HK-2 (cell line): Measurements from ENCODE around the gene FAM89B.

Source experiments
- DNase-seq: peaks from one replicate; pipeline ENCODE4 v3.0.0-alpha.2; 2018; ENCODE audit not compliant: unreplicated experiment

FAM89B gene

DNA sequence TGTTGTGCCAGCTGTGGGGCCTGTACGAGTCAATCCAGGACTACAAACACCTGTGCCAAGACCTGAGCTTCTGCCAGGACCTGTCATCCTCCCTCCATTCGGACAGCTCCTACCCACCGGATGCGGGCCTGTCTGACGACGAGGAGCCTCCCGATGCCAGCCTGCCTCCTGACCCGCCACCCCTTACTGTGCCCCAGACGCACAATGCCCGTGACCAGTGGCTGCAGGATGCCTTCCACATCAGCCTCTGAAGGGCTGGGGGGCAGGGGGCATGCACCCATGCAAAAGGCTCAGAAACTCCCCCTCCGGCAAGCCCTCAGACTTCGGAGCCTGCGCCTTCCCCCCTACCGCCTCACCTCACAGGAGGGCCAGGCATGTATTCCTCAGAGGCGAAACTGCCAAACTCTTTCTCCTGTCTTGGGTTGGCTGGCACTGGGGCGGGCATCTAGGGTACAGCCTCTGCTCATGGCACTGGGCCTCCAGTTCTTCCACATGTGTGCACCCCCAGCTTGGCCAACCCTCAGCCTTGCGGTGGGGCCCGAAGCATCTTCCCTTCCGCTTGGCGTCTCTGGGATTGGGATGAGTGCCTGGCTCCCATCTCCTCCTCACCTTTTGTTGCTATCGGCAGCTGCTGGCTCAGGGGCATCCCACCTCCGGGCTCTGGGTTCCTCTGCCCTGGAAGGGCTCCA, 1.2 kb downstream of the FAM89B start:
- DNase-seq, result no peak

DNA sequence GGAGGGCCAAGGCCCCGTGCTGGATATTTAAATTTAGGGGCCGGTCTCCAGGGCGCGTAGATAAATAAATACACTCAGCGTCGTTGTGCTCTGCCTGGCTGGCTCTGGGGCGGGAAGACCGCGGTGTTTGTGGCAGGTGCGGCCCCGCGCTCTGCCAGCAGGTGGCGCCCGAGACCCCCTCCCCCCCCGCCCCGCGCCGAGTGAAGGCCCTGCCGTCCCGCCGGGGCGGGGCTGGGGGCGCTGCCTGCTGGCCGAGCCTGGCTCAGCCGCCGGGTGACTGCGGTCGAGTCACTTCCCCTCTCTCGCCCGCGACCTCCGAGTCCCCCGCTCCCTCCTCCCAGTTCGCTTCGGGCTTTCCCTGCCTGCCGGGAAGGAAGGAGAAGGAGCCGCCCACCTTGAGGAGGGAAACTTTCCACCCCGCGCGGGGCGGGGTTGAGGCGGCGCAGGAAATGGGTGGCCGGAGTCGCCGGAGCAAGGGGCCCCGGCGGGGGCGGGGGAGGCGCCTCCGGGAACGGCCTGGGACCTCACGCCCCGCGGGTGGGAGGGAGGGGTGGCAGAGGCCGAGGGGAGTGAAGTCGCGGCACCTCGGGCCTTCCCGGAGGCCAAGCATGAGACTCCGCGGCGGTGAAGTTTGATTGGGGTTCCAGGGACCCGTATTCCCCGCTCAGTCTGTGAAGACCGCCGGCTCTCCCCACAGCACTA, 1.9 kb downstream of the FAM89B start:
- DNase-seq, result peak; percentile 93

DNA sequence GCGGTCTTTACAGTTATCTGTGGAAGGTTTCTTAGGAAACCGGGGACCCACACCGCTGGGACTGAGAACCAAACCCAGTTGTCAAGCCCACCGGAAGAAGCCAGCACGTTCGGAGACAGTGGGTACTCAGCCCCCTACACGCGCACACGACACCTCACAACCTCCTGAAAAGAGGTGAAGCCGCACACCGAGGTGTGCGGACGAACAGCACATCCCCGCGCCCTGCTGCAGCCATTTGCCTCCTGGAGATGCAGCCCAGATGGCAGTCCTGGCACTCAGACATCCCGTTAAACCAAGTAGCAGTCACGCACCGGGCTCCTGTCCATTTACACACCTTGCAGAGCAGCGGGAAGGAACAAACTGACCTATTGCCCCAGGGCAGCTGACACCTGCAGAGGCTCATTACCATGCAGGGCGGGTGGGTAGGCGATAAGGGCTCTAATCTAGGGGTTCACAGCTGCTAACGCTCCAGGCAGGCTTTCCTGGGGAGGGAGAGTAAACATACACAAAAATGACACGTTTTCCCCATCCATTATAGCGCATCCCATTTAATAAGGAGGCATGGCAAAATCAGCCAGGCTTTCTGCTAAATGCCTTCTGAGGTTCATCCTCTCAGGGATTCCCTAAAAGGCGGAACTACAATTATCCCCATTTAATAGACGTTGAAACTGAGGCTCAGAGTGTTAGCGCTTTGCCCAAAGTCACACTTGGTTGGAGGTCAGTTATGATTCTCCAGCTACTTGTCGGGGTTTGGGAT, 2.7 kb downstream of the FAM89B start:
- DNase-seq, result no peak

DNA sequence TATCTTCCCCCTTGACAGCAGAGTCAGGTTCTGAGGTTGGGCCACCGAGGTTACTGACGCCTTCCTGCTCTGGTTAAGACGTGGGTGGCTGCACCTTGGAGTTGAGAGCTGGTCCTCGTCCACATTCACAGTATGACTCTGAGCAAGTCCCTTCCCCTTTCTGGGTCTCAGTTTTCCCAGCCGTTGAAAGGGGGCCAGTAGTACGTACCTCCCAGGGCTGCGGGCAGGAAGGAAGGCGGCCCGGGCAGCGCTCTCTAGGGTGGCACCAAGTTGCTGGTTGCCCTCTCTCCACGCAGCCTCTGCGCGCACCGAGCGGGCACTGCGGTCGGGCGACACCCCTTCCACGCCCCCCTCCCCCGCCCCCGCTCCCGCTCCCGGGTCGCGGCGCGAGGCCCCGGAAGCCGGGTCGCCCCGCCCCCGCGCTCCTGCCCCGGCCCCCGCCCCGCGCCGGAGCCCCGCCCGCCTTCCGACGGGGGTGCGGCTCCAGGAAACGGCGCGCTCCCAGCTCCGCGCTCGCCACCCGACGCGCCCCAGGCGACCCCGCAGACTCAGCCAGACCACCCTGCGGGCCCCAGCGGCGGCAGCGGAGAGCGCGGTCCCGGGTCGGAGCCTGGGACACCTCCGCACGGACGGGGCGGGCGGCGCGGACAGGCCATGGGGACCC, 3.4 kb downstream of the FAM89B start, which contains the start of gene EHBP1L1:
Gene EHBP1L1, plus strand, starts transcription at position 486 of the 664 bp plus-strand sequence. CDS start 250 bp downstream, outside the sequence.
- DNase-seq, result peak; percentile 60

DNA sequence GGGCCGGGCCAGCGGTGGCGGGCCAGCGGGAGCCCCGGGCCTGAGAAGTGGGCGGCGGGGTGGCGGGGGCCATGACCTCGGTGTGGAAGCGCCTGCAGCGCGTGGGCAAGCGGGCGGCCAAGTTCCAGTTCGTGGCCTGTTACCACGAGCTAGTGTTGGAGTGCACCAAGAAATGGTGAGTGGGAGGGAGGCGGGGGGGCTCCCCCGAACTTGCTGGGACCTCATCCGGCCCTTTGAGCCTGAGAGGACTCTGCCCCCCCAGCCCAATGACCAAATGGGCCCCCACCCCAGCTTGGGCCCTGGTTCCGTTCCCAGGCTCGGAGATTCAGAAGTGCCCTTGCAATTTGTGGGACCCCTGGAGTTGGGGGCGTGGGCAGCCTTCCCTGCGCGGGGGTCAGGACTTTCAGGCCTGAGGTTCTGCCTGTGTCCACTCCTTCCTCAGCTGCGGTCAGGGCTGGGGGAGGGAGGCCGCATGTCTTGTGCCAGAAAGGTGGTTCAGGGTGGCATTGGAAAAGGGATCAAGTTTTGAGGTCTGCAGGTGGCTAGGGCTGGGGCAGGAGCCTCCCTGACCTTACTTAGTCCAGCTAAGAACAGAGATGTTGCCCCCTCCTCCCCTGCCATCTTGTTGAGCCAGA, 4.0 kb downstream of the FAM89B start:
- no peak for DNase-seq

DNA sequence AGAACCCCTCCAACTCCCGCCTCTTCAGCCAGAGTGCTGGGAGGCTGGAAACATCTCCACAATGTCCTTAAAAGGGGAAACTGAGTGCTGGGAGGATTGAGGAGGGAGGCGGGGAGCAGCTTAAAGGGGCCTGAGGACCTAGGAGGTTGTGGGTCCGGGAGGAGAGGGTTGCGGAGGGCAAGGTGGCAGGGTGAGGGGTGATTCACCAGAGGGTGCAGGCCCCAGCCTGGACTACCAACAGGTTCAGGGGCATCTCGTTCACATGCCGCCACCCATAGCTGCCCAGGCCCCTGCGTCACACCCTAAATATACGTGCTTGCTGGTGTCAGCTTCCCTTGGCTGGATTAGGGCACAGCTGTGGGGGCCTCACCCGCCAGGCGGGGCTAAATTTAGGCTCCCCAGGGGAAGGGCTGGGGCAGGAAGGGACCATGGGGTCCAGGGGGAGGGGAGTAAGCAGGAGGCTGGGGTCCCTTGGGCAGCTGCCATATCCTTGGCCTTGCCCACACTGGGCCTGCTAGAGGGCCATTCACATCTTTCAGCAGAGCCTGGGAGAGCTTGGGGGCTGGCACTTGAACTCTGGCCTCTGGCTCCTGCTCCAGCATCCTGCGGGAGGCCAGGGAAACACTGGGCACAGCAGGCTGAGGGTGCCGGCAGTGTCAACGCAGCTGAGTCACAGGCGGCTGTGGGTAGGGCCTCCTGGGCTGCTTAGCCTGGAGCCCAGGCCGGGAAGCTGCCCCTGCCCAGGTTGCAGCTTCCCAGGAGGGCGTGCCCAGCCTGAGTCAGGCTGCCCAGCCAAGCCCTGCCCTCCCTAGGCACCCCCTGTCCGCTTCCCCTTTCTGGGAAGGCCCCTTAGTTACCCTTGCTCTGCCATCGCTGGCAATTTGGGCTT, 4.8 kb downstream of the FAM89B start:
- peak; percentile 82 for DNase-seq

DNA sequence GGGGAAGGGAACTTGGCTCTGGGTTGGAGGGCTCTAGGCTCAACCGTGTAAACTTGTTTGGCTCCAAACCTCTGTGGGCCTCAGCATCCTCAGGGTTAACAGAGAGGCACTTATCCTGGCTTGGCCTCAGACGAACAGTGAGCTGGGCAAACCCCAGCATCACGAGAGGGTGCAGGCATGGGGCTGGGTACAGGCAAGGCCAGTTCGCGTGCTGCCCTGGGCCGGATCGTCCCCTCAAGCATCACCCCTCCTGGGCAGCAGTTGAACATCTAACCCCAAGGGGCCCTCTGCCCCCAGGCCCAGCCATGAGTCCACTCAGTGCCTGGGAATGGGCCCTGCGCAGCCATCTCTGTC, 5.4 kb downstream of the FAM89B start:
- DNase-seq, result no peak

DNA sequence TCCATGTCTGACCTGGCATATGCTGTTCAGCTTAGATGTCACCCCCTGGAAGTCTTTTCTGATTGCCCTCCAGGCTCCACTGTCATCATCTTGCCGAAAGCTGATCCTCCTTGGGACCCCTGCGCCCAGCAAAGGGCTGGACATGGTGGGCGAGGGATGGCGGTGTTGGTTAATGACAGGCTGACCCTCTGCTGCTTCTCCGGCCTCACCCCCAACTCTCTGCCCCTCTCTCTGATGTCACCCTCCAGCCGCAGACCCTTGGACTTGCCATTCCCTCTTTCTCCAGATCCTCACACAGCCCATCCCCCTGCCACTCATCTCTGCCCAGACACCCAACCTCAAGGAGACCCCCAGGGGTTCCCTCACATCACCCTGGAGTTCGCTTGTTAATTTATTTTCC, 5.8 kb downstream of the FAM89B start:
- no peak for DNase-seq

DNA sequence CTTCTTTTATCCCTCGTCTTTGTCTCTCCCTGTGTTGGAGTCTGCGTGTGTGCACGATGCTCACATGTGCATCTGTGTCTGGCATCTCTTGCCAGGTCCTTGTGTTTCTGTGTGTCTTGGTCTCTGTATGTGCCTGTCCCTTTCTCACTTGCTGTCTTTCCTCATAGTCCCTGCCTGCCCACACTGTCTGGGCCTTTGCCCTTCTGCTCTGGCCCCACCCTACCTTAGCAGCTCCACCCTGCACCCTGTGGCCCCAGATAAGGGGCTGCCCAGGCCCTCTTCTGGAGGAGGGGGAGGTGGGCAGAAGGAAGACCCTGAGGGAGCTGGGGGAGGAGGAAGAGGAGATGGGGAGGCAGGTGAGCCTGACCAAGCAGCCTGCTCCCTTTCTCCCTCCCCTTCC, 6.3 kb downstream of the FAM89B start:
- DNase-seq, result no peak

DNA sequence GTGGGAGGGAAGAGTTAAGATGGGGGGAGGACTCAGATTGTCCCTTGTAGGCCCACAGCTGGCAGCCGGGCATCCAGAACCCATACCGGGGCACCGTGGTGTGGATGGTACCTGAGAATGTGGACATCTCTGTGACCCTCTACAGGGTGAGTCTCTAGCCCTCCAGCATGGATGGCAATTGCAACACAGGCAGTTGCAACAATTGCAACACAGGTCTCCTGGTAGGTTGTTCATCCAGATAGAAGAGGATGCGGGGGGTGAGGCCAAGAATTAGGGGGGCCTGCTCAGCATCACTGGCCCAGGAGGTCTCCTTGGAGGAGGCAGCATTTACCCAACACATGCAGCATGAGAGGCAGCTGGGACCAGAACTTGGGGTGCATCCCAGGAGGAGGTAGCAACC, 7.0 kb downstream of the FAM89B start:
- no peak for DNase-seq

DNA sequence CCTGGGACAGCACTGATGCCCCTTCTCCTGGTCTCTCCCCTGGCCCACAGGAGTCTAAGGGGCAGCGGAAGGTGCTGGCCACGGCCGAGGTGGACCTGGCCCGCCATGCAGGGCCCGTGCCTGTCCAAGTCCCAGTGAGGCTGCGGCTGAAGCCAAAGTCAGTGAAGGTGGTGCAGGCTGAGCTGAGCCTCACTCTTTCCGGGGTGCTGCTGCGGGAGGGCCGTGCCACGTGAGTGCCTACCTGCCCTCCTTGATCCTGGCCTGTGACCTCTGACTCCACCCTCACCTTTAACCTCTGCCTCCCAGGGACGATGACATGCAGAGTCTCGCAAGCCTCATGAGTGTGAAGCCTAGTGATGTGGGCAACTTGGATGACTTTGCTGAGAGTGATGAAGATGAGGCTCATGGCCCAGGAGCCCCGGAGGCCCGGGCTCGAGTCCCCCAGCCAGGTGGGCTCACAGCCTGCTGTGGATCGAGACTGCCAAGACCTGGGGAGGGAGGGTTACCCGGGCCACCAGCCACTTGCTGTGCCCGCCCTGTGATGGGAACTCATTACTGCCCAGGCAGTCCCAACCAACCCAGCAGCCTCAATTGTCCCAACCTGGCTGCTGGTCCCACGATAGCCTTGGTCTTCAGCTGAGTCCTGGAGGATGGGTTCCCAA, 7.8 kb downstream of the FAM89B start:
- no peak for DNase-seq

DNA sequence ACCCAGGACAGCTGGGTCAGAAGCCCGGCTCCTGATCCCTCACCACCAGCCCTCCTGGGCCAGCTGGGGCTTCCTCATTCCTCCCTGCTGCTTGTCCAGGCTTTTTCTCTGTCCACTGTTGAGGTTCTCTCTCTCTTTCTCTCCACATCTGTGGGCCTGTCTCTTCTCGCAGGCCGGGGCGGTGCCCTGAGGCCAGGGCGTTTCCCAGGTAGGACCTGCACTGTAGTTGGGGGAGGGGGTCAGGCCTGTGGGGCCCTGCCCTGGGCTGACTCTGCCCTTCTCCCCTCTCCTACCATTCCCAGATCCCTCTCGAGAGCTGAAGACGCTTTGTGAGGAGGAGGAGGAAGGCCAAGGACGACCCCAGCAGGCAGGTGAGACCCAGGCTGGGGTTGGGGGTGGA, 8.4 kb downstream of the FAM89B start:
- DNase-seq, result no peak

DNA sequence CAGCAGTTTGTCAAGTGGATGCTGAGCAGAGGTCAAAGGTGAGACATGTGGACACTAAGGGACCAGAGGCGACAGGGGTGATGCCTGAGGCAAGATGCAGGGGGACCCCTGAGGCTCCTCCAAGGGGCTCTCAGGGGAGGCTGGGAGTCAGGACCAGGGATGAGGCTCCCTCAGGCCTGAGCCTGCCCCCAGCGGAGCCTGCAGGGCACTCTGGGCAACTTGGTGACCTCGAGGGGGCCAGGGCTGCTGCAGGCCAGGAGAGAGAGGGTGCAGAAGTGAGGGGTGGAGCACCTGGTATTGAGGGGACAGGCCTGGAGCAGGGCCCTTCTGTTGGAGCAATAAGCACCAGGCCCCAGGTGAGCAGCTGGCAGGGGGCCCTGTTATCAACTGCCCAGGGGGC, 9.6 kb downstream of the FAM89B start:
- DNase-seq, result no peak

DNA sequence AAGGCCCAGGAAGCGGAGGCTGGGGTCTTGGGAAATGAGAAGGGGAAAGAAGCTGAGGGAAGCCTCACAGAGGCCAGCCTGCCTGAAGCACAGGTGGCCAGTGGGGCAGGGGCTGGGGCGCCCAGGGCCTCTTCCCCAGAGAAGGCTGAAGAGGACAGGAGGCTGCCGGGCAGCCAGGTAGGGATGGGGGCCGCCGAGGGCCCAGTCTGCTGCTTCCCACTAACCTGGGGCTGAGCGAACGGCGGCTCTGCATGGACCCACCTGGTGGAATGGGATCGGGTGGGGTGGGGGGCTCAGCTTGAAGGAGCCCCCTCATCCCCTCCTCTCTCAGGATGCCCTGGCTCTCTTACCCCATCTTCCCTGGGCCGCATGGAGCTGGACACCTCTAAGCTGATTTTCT, 11.3 kb downstream of the FAM89B start:
- no peak for DNase-seq

DNA sequence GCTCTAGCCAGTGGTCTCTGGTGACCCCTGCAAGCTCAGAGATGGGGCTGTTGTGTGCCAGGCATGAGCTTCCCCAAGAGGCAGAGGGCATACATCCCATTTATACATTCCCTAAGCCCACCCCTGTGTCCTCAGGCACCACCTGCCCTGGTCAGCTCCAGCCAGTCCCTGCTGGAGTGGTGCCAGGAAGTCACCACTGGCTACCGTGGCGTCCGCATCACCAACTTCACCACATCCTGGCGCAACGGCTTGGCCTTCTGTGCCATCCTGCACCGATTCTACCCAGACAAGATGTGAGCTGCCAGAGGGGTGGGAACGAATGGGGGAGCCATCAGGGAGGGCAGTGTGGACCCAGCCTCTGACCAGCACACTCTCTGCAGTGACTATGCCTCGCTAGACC, 11.8 kb downstream of the FAM89B start:
- no peak for DNase-seq

DNA sequence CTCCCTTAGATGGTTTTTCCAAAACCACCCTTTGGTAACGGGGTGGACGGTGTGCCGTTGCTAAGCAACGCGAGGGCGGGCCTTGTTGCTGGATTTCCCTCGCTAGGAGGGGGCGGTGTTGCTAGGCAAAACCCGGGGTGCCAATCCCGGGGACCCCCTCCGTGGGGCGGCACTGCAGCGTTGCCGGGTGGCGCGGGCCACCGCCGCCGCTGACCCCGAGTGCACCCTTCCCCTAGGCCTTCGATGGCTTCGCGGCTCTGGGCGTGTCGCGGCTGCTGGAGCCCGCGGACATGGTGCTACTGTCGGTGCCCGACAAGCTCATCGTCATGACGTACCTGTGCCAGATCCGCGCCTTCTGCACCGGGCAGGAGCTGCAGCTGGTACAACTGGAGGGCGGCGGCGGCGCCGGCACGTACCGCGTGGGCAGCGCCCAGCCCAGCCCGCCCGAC, 12.4 kb downstream of the FAM89B start:
- no peak for DNase-seq

DNA sequence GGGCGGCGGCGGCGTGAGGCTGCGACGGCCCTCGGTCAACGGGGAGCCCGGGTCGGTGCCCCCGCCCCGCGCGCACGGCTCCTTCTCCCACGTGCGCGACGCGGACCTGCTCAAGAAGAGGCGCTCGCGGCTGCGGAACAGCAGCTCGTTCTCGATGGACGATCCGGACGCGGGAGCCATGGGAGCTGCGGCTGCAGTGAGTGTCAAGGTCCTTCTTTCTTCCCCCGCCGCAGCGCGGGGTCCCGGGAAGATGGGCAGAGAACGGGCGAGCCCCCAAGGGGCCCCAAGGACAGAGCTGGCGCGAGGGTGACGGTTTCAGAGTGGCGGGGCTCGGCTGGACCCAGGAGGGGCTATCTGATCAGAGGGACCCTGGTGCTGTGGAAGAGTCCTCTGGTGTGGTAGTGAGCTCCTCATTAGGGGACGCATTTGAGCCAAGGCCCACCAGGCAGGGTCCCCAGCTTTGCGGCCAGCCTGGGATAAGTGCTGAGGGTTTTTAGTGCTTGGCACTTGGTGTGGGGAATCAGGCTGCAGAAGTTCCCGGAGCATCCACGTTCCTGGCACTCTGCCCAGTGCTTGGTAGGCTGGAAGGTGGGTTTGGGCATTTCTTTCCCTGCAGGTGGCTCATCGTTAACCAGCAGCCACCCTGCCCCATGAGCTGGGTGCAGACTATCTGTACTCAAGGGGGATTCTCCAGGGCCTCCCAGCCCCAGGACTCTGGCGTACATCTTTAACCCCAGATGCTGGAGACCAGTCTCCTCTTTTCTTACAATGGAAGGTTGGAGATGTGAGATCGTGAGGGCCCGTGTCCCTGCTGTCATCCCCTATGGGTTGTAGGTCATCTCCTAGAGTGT, 13.3 kb downstream of the FAM89B start:
- DNase-seq, result no peak

DNA sequence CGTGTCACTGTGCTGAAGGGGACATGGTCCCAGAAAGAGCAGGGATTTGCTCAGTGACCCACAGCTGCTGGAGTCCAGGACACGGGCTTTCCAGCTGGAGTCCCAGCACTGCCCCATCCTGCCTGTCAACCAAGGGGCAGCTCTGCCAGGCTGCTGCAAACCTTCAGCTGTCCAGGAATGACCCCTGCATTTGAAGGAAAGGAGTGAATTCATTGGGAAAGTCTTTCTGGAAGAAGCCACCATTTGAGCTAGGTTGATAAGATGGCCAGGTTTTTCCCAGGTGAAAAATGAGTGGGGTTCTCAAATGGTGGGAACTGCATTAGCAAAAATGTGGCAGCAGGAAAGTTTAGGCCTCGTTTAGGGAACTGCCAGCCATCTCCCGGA, 13.9 kb downstream of the FAM89B start:
- no peak for DNase-seq

DNA sequence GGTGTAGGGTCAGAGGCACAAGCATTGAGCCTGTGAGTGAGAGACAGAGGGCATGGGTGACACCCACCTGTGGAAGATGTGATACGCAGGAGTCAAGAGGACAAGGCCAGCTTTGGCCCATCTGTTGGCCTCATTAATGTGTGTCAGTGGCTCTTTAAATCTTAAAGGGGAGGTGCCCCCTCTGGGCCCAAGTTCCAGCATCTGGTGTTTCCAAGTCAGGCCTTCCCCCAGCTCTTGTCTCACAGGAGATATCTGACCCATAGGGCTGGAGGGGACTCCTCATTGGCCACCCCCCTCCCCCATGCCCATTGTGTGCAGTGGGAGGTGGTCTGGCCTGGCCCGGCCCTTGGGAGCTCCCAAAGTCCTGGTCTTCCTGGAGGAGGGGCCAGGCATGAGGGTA, 14.3 kb downstream of the FAM89B start:
- DNase-seq, result no peak
